HUES48 (cell line): ENCODE results near the gene FUT9.

Source experiments
- H3K27ac ChIP-seq: one replicate; pipeline ENCODE4 v1.7.0; 2013; ENCODE audit warnings: low read depth, low read length, inconsistent platforms
- H3K27me3 ChIP-seq: 2 replicates; pipeline ENCODE4 v1.6.1; 2013; ENCODE audit warnings: mild to moderate bottlenecking, low read length; ENCODE audit not compliant: control insufficient read depth, insufficient read depth
- H3K36me3 ChIP-seq: 2 replicates; pipeline ENCODE4 v1.6.1; 2013; ENCODE audit warnings: low read length; ENCODE audit not compliant: control insufficient read depth, insufficient read depth
- H3K4me1 ChIP-seq: 2 replicates; pipeline ENCODE4 v1.6.1; 2013; ENCODE audit warnings: mild to moderate bottlenecking, low read length; ENCODE audit not compliant: control insufficient read depth, insufficient read depth
- H3K4me3 ChIP-seq: 2 replicates; pipeline ENCODE4 v1.5.1; 2013; ENCODE audit warnings: mild to moderate bottlenecking, low read depth, low read length
- H3K9ac ChIP-seq: 2 replicates; pipeline ENCODE4 v1.6.1; 2013; ENCODE audit warnings: mild to moderate bottlenecking, low read depth, low read length, moderate library complexity
- H3K9me3 ChIP-seq: 2 replicates; pipeline ENCODE4 v1.6.1; 2013; ENCODE audit warnings: low read length; ENCODE audit not compliant: control insufficient read depth, insufficient read depth

The FUT9 gene

DNA sequence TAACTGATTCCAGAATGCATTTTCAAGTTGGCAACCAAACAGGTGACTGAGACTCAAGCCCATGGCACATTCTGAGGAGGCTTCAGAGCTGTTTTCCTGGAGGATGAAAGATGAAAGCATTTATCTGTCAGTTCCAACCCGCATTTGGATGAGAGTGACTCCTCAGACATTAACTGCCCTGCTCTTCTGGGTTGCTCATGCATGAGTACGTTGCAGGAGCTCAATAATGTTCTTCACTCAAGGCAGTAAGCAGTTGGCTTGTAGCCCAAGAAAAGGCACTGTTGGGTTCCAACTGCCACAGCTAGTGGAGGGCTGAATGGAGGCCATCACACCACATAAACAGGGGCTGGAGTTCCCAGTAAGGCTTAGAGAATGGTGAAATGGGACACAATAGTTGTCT is 155.3 kb downstream of the FUT9 start:
- Histone ChIP-seq H3K36me3 (no peaks in the 10 kb centered on the region), H3K4me3 (no peak overlapping the region), H3K27ac (no peak overlapping the region), H3K27me3 (no peaks in the 10 kb centered on the region), H3K4me1 (no peaks in the 10 kb centered on the region), H3K9me3 (no peaks in the 10 kb centered on the region), H3K9ac (no peak overlapping the region)

DNA sequence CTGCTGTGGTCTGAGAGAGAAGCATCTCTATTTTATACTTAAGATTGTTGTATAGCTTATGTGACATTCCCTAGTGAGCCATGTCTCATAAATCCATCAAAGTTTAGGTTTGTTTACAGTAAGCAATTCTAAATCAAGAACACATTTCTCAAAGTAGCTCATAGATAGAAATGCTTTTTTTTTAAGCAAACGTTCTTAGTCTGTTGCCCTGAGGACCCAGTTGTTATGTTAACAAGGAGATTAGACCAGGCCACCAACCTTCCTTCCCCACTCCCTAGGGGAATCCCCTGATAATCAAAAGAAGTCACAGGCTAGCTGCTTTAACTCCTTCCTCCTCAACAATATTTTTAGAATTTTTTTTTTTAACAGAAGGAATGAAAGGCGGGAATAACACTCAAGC is 169.0 kb downstream of the FUT9 start:
- Histone ChIP-seq H3K9ac (no peak overlapping the region), H3K27ac (peak overlapping the region; percentile 83), H3K27me3 (no peaks in the 10 kb centered on the region), H3K36me3 (no peaks in the 10 kb centered on the region), H3K4me3 (peak overlapping the region; percentile 38; the same call in 1 of the 2 replicates), H3K4me1 (peaks cover 36% of the 10 kb centered on the region), H3K9me3 (no peaks in the 10 kb centered on the region)

DNA sequence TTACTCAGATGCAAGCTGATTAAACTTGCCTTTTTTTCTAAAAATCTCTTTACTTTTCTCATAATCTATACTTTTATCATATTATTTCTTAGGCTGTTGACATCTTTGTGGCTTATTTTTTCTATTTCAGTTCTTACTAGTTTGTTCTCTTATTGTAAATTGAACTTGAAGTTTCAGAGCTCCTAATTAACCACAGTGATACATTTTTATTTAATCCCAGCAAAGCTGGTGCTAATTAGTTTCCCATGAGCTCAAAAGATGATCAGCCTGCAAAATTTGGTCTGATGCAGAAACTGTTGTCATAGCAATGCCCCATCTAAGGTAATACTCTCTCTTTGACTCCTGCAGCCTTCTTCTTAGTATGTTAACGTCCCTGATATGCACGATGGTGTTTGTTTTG is 170.3 kb downstream of the FUT9 start:
- no peak overlapping the region for H3K27ac ChIP-seq
- H3K4me1 ChIP-seq, result peaks cover 36% of the 10 kb centered on the region
- H3K4me3 ChIP-seq, result no peak overlapping the region
- H3K9me3 ChIP-seq, result no peaks in the 10 kb centered on the region
- H3K36me3 ChIP-seq, result no peaks in the 10 kb centered on the region
- no peak overlapping the region for H3K9ac ChIP-seq
- H3K27me3 ChIP-seq, result no peaks in the 10 kb centered on the region

DNA sequence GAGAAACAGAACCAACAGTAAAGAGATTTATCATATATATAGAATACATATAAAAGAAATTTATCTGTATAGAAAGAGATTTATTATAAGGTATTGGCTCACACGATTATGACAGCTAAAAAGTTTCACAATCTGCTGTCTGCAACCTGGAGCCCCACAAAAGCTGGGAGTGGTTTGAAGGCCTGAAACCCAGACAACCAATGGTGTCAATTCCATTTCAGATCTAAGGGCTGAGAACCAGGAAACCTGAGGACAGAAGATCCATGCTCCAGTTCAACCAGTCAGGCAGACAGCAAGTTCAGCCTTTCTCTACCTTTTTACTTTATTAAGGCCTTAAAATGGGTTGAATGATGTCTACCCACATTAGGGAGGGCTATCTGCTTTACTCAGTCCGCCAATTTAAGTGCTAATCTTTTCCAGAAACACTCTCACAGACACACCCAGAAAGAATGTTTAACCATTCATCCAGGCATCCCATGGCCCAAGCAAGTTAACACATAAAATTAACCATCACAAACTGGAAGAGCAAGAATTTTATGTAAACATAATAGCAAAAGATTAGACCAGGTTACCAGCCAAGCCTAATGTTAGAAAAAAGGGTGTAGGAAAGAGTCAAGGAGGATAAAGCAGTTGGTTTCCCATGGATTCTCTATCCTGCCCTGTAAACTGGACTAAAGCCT is 170.9 kb downstream of the FUT9 start:
- Histone ChIP-seq H3K4me1 (peaks cover 36% of the 10 kb centered on the region), H3K36me3 (no peaks in the 10 kb centered on the region), H3K27me3 (no peaks in the 10 kb centered on the region), H3K9me3 (no peaks in the 10 kb centered on the region), H3K4me3 (no peak overlapping the region), H3K9ac (no peak overlapping the region), H3K27ac (no peak overlapping the region)

DNA sequence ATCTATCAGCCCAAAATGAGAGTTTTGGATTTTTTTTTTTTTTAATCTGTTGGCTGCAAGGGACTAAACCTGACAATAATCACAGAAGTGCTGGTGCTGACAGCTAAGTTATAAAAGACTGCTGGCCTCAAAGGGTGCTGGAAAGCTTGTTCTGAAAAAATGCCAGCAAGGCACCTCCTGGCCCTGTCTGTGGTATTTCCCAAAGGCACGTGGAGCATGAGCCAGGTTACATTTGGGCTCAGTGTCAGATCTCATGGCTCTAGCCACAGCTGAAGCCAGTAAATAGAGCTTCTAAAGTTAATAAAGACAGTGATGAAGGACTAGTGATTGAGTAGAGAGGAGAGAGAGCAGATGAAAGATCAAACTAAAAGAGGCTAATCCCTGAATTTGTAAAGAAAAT is 178.9 kb downstream of the FUT9 start:
- H3K9ac ChIP-seq, result no peak overlapping the region
- H3K4me1 ChIP-seq, result peaks cover 18% of the 10 kb centered on the region
- H3K27ac ChIP-seq, result no peak overlapping the region
- no peak overlapping the region for H3K4me3 ChIP-seq
- H3K36me3 ChIP-seq, result no peaks in the 10 kb centered on the region
- H3K27me3 ChIP-seq, result no peaks in the 10 kb centered on the region
- H3K9me3 ChIP-seq, result no peaks in the 10 kb centered on the region

DNA sequence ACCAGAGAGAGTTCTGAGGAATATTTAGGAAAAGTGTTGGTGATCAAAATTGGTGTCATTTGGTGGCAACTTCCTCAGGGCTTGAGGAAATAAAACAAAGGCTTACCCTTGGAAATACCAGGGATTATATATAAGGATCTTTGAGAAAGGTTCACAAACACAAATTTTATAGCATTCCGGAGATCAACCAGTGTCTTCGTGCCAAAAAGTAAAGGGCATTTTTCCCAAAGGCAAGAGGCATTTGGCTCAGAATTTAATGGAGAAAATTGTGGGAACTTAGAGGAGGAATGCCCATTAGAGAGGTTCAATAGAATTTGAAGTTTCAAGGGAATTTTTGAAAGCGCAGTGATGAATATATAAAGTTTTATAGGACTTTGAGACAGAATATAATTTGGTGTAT is 179.5 kb downstream of the FUT9 start:
- Histone ChIP-seq H3K9me3 (no peaks in the 10 kb centered on the region), H3K27ac (no peak overlapping the region), H3K9ac (no peak overlapping the region), H3K36me3 (no peaks in the 10 kb centered on the region), H3K4me3 (no peak overlapping the region), H3K27me3 (no peaks in the 10 kb centered on the region), H3K4me1 (peaks cover 18% of the 10 kb centered on the region)

DNA sequence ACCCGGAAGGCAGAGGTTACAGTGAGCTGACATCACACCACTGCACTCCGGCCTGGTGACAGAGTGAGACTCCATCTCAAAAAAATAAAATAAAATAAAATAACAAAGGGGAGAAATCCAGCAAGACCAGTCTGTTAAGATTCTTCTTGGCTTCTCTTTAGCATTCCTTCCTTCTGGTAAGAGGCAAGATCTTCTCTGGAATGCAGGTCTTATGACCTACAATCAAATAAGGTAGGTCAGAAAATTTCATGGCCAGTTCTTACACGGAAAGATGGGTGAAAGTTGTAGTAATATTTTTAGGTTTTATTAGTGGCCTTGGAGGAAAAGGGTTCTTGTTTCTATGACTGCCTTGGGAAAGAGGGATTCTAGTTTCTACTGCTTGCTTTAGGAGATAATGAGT is 180.9 kb downstream of the FUT9 start:
- Histone ChIP-seq H3K36me3 (no peaks in the 10 kb centered on the region), H3K9ac (no peak overlapping the region), H3K4me3 (peak overlapping the region; percentile 12; the same call in 1 of the 2 replicates), H3K4me1 (peaks cover 18% of the 10 kb centered on the region), H3K27me3 (no peaks in the 10 kb centered on the region), H3K27ac (peak overlapping the region; percentile 50), H3K9me3 (no peaks in the 10 kb centered on the region)

DNA sequence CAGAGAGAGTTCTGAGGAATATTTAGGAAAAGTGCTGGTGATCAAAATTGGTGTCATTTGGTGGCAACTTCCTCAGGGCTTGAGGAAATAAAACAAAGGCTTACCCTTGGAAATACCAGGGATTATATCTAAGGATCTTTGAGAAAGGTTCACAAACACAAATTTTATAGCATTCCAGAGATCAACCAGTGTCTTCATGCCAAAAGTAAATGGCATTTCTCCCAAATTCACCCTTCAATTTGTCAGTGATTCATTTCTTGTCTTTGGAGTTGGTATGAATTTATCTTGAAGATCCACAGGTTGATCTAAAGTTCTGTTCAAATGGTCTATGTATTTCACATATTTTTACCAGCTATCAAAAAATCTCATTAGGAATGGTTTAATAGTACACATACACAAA is 181.5 kb downstream of the FUT9 start:
- H3K27ac ChIP-seq, result peak overlapping the region; percentile 50

DNA sequence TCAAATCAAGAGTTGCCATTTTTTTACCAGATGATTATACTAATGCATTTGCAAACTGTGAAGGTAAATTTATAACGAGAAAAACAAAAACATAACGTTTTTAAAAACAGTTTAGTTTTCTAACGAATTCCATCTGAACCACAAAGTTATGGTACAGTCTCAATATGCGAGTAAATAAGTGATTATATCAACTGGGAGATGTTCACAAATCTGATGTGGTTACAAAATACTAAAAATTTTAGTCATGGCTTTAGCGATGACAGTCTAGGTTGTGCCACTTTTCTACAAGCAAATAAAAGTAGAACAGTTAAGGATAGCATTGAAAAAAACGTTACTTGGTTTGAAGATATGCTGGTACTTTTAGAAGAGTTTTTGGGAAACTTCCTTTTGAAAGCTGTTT is 186.8 kb downstream of the FUT9 start:
- peaks cover 1% of the 10 kb centered on the region; the same call in 1 of the 2 replicates for H3K4me1 ChIP-seq
- H3K9ac ChIP-seq, result no peak overlapping the region
- H3K36me3 ChIP-seq, result no peaks in the 10 kb centered on the region
- no peak overlapping the region for H3K4me3 ChIP-seq
- H3K27ac ChIP-seq, result no peak overlapping the region
- no peaks in the 10 kb centered on the region for H3K27me3 ChIP-seq
- H3K9me3 ChIP-seq, result no peaks in the 10 kb centered on the region

More for the DNA sequence above, 181.5 kb downstream of the FUT9 start:
- Histone ChIP-seq H3K27me3 (no peaks in the 10 kb centered on the region), H3K9ac (no peak overlapping the region), H3K4me3 (no peak overlapping the region), H3K36me3 (no peaks in the 10 kb centered on the region), H3K4me1 (peaks cover 18% of the 10 kb centered on the region), H3K9me3 (no peaks in the 10 kb centered on the region)

DNA sequence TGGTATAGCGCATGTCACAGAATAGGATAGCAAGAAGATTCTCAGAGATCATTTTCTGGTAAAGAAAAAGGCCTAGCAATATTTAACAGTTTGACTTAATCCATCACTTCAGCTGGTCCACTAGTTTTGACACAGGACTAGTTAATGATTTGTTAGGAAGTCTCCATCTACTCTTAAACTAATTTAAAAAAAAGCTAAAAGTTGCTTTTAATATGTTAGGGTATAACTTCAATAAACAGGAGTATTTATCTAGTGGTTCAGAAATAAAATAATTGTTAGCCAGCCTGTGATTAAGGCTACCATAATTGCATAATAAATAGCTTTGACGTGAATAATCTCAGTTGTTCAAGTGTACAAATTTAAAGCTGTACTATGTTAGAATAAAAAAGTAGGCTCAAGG is 195.6 kb downstream of the FUT9 start:
- Histone ChIP-seq H3K4me1 (peaks cover 9% of the 10 kb centered on the region; the same call in 1 of the 2 replicates), H3K27me3 (no peaks in the 10 kb centered on the region), H3K27ac (no peak overlapping the region), H3K9me3 (no peaks in the 10 kb centered on the region), H3K9ac (no peak overlapping the region), H3K36me3 (no peaks in the 10 kb centered on the region), H3K4me3 (no peak overlapping the region)

DNA sequence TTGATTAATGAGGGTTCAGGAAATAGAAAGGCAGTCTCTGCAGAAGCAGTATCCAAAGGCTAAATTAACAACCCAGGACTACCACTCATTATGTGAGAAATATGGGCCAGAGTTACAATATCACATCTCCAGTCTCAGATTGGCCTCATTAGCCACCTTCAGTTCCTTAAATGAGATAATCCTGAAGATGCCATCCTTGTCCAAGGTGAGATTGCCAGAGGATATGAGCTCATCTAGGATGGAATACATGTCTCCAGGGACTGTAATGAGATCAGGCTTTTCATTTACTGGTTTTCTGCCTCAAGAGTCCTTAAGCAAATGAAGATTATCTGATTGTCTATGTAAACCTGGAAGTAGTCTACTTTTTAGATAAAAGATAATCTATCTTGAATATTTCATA is 196.3 kb downstream of the FUT9 start:
- no peaks in the 10 kb centered on the region for H3K36me3 ChIP-seq
- peaks cover 9% of the 10 kb centered on the region; the same call in 1 of the 2 replicates for H3K4me1 ChIP-seq
- no peak overlapping the region for H3K9ac ChIP-seq
- H3K27ac ChIP-seq, result no peak overlapping the region
- no peak overlapping the region for H3K4me3 ChIP-seq
- no peaks in the 10 kb centered on the region for H3K9me3 ChIP-seq
- H3K27me3 ChIP-seq, result no peaks in the 10 kb centered on the region
